Posterior vena cava (tissue), 2 donors: Measurements from ENCODE around the gene HSPB9. TPM values are rescaled to one million over a fixed set of nuclear protein-coding genes. Genes with fewer than 3 reads are reported as not detected.

ENCODE experiments used
- DNase-seq: peaks from one replicate; pipeline ENCODE4 v3.0.0-alpha.2; 2020; ENCODE audit warnings: low spot score
- intact Hi-C, 2 donors: fragments of 100-400 bp; cut with DNase I; formaldehyde crosslinking; loops; one replicate each; pipeline versions ENCODE4 v1.14.1 to v1.14.2; 2022 to 2023
- total RNA-seq, 2 donors: library from RNA; stranded (reverse); fragmentation: NEBNext Ultra II Directional; extraction: Animal tissue kit (Norgen Biotek cat#: 25700); gene quantifications; one replicate each; pipeline ENCODE4 v1.2.1, GENCODE V29; 2021
- donor health status: DM: yes; HTN: yes; CAD: no.
- donor health status: DM: yes; HTN: yes; CAD: no.

The HSPB9 gene
- total RNA-seq, 2 donors from 2014 or later: not detected

- intact Hi-C loops: no loop called here
- no peak for DNase-seq
Observed at GRCh38 chr17:42166196-42166763, 43.7 kb downstream of the HSPB9 start.

GRCh38 chr17:42167807-42168206 is 45.2 kb downstream of the HSPB9 start:
- intact Hi-C loops: no loop called here
- no peak for DNase-seq

- intact Hi-C loops: no loop called here
- no peak for DNase-seq
Observed at GRCh38 chr17:42169351-42169750, 46.7 kb downstream of the HSPB9 start.

- no peak for DNase-seq
- intact Hi-C loops: no loop called here
Observed at GRCh38 chr17:42171831-42172230, 49.2 kb downstream of the HSPB9 start.

Other genes starting within 250 kb of the HSPB9 start
- gene ACLY, start 203.9 kb upstream of the HSPB9 start, total RNA-seq: 100 to 1,000 TPM in 1 of 2 donors, 10 to 100 TPM in 1; 97.5 to 101 TPM
- gene ODAD4, start 192.2 kb upstream of the HSPB9 start, total RNA-seq: 1 to 10 TPM in 1 of 2 donors, under 1 TPM in 1; 0.74 to 1.2 TPM
- gene CNP, start 156.0 kb upstream of the HSPB9 start, total RNA-seq: 10 to 100 TPM; 53.6 to 53.9 TPM
- 10 to 100 TPM; 57.0 TPM for gene DNAJC7, start 105.4 kb upstream of the HSPB9 start, total RNA-seq
- gene NKIRAS2, start 102.7 kb upstream of the HSPB9 start, total RNA-seq: 10 to 100 TPM; 28.3 TPM
- under 1 TPM; 0.33 to 0.93 TPM for gene C17orf113, start 72.2 kb upstream of the HSPB9 start, total RNA-seq
- under 1 TPM; 0.19 to 0.23 TPM for gene ZNF385C, start 24.3 kb upstream of the HSPB9 start, total RNA-seq
- 10 to 100 TPM in 1 of 2 donors, 1 to 10 TPM in 1; 9.9 to 13.0 TPM for gene DHX58, start 10.1 kb upstream of the HSPB9 start, total RNA-seq
- gene KAT2A, start 1.4 kb upstream of the HSPB9 start, total RNA-seq: 10 to 100 TPM; 19.1 to 25.1 TPM
- gene RAB5C, start 32.2 kb downstream of the HSPB9 start, total RNA-seq: 100 to 1,000 TPM; 116 to 122 TPM
- gene KCNH4, start 58.3 kb downstream of the HSPB9 start, total RNA-seq: under 1 TPM; 0.23 to 0.33 TPM
- gene HCRT, start 62.6 kb downstream of the HSPB9 start, total RNA-seq: not detected
- 10 to 100 TPM; 14.5 to 16.6 TPM for gene GHDC, start 71.7 kb downstream of the HSPB9 start, total RNA-seq
- 10 to 100 TPM; 88.6 to 96.3 TPM for gene STAT5B, start 153.6 kb downstream of the HSPB9 start, total RNA-seq
- 10 to 100 TPM; 30.7 to 37.6 TPM for gene STAT5A, start 165.7 kb downstream of the HSPB9 start, total RNA-seq